ENCODE data around the gene WDR48.

WDR48 gene

DNA sequence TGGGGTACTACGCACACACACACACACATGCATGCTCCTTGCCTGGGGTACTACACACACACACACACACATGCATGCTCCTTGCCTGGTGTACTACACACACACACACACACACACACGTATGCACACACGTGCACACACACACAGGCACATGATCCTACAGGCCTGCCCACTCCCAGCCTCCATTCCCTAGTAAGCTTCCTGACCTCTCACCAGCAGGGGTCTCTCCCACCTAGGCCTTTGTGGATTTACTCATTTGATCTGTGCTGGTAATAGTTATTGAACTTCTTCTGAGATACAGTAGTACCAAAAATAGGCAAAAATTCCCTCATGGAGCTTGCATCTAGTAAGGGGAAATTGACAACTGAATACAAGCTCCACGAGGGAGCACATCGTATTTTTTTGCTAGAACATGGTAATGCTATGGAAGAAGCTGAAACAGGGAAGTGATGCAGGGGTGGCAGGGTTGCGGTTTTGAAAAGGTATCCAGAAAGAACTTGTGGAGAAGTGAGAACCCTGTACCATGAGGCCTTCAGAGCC lies 74.8 kb downstream of the WDR48 start:
- peak overlapping the region; percentile 39 for H3K27ac Mint-ChIP-seq
- H3K36me3 Mint-ChIP-seq, result no peaks in the 10 kb centered on the region
- peaks cover 32% of the 10 kb centered on the region for H3K4me1 Mint-ChIP-seq
- H3K27me3 Mint-ChIP-seq, result peaks cover 20% of the 10 kb centered on the region
- no peaks in the 10 kb centered on the region for H3K9me3 Mint-ChIP-seq
- CTCF ChIA-PET, result interaction anchor here (0.6 to 6.6 kb wide), 15 partner anchors 8 to 165 kb away, joined by 3 to 83 read pairs (median 4); no protein-coding TSS in a partner anchor
- peak; percentile 57 for DNase-seq
- no peak overlapping the region for H3K4me3 Mint-ChIP-seq

DNA sequence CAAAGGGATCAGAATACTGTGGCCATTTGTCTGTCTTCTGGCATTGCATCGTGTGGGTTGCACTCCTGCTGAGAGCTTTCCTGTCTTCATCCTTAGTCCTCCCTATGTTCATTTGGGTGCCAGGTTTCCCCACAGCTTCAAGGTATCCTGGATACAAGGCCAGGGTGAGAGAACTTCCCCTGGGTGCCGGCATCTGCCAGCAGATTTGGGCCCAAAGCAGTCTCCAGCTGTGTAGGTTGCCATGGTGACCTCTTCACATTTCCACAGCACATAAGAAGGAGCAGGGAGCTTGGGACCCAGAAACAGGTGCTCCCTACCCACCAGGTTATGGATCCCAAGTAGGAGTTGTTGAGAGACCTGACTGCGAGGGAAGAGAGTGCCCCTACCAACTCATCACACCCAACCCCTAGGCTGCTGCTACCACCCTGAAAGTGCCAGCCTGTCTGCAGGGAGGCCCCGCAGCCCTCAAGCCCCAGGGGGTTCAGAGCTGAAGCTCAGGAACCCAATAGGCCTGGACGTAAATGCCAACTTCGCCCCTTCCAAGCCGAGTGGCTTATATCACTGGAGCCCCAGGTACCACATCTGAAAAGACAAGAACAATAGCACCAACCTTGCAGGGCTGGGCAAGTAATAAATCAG lies 75.6 kb downstream of the WDR48 start:
- CTCF ChIA-PET, result interaction anchor here (0.6 to 6.6 kb wide), 18 partner anchors 7 to 250 kb away, joined by 3 to 83 read pairs (median 4); partner anchors contain the start of gene XIRP1
- Mint-ChIP-seq H3K27ac (peak overlapping the region; percentile 80), H3K9me3 (no peaks in the 10 kb centered on the region), H3K4me3 (no peak overlapping the region), H3K36me3 (no peaks in the 10 kb centered on the region), H3K4me1 (peaks cover 32% of the 10 kb centered on the region), H3K27me3 (peaks cover 12% of the 10 kb centered on the region)
- DNase-seq, result no peak

DNA sequence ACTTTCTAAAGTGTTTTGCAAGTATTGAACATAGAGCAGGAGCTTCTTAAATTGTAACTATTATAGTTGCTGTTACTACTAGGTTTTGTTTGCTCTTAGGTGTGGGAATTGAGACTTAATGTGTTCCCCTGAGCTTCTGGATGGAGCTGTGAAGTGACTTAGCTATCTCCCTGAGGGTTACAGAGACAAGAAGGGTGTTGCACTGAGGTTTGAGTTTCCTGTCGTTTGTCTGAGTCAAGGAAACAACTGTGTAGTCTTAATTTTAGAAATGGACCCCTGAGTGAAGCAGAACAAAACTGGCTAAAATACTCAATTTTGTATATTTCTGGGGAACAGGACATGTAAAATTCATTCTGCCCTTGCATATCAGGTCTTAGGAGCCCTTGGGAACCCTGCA lies 76.1 kb downstream of the WDR48 start:
- H3K27me3 Mint-ChIP-seq, result peaks cover 10% of the 10 kb centered on the region
- peak overlapping the region; percentile 80 for H3K27ac Mint-ChIP-seq
- no peaks in the 10 kb centered on the region for H3K9me3 Mint-ChIP-seq
- H3K4me1 Mint-ChIP-seq, result peaks cover 32% of the 10 kb centered on the region
- CTCF ChIA-PET, result interaction anchor here (0.6 to 6.6 kb wide), 11 partner anchors 8 to 250 kb away, joined by 3 to 83 read pairs (median 5); partner anchors contain the start of gene XIRP1
- no peaks in the 10 kb centered on the region for H3K36me3 Mint-ChIP-seq
- no peak overlapping the region for H3K4me3 Mint-ChIP-seq
- no peak for DNase-seq

DNA sequence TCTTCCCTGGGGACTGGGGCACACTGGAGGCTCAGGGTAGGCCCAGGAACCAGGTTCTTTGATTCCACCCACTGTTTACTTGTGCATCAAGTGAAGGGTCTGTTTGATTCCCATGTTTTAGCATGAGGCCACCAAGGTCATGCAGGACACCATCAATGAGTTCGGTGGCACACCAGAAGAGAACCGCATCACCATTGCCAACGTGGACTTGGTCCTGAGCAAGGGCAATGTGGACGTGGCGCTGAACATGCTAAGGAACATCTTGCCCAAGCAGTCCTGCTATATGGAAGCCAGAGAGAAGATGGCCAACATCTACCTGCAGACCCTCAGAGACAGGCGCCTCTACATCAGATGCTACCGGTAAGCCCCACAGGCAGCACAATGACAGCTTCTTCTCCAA lies 77.1 kb downstream of the WDR48 start:
- Mint-ChIP-seq H3K36me3 (no peaks in the 10 kb centered on the region), H3K9me3 (no peaks in the 10 kb centered on the region), H3K27me3 (peaks cover 15% of the 10 kb centered on the region), H3K4me1 (peaks cover 32% of the 10 kb centered on the region), H3K4me3 (no peak overlapping the region), H3K27ac (no peak overlapping the region)
- CTCF ChIA-PET, result interaction anchor here (1.2 to 6.6 kb wide), 5 partner anchors 18 to 163 kb away, joined by 3 to 83 read pairs (median 27); no protein-coding TSS in a partner anchor
- DNase-seq, result no peak

DNA sequence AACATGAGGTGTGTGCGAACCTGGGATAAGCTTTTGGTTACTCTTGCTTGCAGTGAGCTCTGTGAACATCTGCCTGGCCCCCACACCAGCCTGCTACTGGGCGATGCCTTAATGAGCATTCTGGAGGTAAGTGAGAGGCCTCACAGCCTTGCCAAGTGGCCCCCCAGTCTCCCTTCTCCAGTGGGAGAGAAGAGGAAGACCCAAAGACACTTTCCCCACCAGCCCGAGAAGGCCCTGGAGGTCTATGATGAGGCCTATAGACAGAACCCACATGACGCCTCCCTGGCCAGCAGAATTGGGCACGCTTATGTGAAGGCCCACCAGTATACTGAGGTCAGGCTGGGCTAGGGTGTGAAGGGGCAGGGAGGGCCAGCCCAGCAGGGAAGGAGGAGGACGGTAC lies 78.2 kb downstream of the WDR48 start:
- H3K4me1 Mint-ChIP-seq, result peaks cover 32% of the 10 kb centered on the region
- H3K27ac Mint-ChIP-seq, result no peak overlapping the region
- peaks cover 12% of the 10 kb centered on the region for H3K27me3 Mint-ChIP-seq
- CTCF ChIA-PET, result interaction anchor here (1.2 to 1.9 kb wide), 4 partner anchors 17 to 162 kb away, joined by 3 to 6 read pairs (median 4); partner anchors contain the start of gene TTC21A
- peak; percentile 17 for DNase-seq
- H3K9me3 Mint-ChIP-seq, result no peaks in the 10 kb centered on the region
- H3K4me3 Mint-ChIP-seq, result no peak overlapping the region
- no peaks in the 10 kb centered on the region for H3K36me3 Mint-ChIP-seq

DNA sequence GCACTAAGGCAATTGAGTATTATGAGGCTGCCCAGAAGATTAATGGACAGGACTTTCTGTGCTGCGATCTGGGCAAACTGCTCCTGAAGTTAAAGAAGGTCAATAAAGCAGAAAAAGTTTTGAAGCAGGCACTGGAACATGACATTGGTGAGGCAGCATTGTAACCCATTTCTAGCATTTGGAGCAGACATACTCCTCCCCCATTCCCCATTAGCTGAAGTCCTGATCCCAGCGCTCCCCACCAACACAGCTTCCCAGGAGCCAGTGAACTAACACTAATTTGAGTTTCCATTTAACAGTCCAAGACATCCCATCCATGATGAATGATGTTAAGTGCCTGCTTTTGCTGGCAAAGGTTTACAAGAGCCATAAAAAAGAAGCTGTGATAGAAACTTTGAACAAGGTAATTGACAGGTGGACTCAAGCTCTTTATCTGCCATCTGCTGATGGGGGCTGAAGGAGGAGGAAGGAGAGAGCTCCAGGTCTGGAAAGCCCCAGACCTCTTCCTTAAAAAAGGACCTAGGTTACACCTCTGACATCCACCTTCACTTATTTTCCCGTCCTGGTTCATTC lies 79.0 kb downstream of the WDR48 start:
- Mint-ChIP-seq H3K36me3 (no peaks in the 10 kb centered on the region), H3K9me3 (no peaks in the 10 kb centered on the region), H3K4me1 (peaks cover 32% of the 10 kb centered on the region), H3K27ac (no peak overlapping the region), H3K27me3 (peaks cover 7% of the 10 kb centered on the region), H3K4me3 (no peak overlapping the region)
- no peak for DNase-seq
- CTCF ChIA-PET, result interaction anchor here (1.2 to 1.9 kb wide), 6 partner anchors 13 to 162 kb away, joined by 3 to 7 read pairs (median 4); partner anchors contain the start of gene TTC21A

DNA sequence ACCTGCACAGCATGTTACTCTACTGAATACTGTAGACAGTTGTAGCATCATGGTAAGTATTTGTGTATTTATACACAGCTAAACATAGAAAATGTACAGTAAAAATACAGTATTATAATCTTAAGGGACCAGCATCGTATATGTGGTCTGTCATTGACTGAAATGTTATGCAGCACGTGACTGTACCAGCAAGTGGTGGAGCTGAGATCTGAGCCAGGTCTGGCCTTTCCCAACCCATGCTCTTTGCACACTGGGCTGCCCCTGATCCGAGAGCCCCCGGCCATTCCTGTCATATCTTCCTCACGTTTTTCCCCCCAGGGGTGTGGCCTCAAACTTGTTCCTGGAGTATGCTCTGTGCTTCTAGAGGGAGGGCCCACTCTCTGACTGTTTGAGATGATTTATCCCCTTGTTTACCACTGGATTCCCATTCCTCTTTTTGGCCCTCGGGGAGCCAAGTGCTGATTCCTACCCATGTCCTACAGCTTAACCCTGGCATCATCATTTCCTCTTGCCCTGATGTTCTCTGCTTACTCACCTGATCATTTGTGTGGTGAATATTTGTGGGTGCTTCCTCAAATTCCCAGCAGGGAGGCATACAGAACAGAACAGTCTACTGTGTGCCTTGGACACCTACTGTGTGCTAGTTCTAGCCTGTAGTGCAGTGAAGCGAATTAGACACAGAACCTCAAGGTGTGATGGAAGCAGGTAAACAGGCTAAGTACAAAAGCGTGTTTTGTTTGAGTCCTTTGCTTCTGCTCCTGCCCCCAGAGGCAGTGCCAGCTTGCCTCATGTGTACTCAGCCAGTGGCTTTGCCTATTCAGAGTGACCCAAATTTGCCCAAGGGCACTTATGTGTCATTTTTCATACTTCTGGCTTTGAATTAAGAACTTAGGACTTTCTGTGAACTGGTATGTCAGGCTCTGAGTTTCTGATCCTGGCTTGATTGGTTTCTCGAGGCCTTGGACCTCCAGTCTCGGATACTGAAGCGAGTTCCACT lies 80.6 kb downstream of the WDR48 start:
- peaks cover 21% of the 10 kb centered on the region for H3K4me1 Mint-ChIP-seq
- H3K27ac Mint-ChIP-seq, result no peak overlapping the region
- no peaks in the 10 kb centered on the region for H3K36me3 Mint-ChIP-seq
- no peak overlapping the region for H3K4me3 Mint-ChIP-seq
- no peak for DNase-seq
- CTCF ChIA-PET, result interaction anchor here (1.0 to 1.9 kb wide), 3 partner anchors 15 to 156 kb away, joined by 3 to 7 read pairs (median 5); no protein-coding TSS in a partner anchor
- peaks cover 7% of the 10 kb centered on the region for H3K27me3 Mint-ChIP-seq
- H3K9me3 Mint-ChIP-seq, result no peaks in the 10 kb centered on the region

DNA sequence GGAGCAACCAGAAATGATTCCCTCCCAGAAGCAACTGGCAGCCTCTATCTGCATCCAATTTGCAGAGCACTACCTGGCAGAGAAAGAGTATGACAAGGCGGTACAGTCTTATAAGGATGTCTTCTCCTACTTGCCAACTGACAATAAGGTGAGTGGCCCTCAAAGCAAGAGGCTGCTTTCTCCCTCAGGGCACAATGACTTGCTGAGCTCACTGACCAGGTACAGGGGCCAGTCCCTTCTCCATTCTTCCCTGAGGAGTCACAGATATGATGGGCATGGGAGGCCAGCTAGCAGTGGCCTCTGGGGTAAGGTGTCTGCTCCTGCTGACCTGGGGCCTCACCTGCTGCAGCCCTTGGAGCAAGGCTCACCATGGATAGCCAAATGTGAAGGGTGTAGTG lies 81.3 kb downstream of the WDR48 start:
- peaks cover 14% of the 10 kb centered on the region for H3K4me1 Mint-ChIP-seq
- peaks cover 7% of the 10 kb centered on the region for H3K27me3 Mint-ChIP-seq
- H3K4me3 Mint-ChIP-seq, result no peak overlapping the region
- CTCF ChIA-PET, result interaction anchor here (1.1 kb wide), 1 partner anchor 157 kb away, joined by 3 read pairs; no protein-coding TSS in a partner anchor
- no peaks in the 10 kb centered on the region for H3K36me3 Mint-ChIP-seq
- H3K9me3 Mint-ChIP-seq, result no peaks in the 10 kb centered on the region
- H3K27ac Mint-ChIP-seq, result no peak overlapping the region
- DNase-seq, result no peak

DNA sequence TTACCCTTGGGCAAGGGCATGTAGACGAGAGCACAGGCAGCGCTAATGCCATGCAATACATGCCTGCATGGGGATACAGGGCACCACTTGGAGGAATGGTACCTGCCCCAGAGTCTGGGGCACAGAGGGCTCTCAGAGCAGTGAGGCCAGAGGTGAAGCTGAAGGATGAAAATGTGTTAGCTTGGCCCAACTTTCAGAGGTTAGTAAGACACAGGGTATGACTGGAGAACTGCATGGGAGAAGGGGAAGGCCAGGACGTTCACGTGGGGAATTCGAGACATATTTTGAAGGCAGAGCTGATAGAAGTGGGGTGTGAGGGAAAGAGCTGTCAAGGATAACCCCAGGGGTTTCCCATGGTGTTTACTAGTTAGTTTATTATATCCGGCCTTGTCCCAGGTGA lies 82.0 kb downstream of the WDR48 start:
- no peak overlapping the region for H3K27ac Mint-ChIP-seq
- H3K36me3 Mint-ChIP-seq, result no peaks in the 10 kb centered on the region
- DNase-seq, result no peak
- H3K4me3 Mint-ChIP-seq, result no peak overlapping the region
- no peaks in the 10 kb centered on the region for H3K9me3 Mint-ChIP-seq
- peaks cover 7% of the 10 kb centered on the region for H3K27me3 Mint-ChIP-seq
- CTCF ChIA-PET, result interaction anchor here (0.5 to 1.1 kb wide), 2 partner anchors 10 to 156 kb away, joined by 3 read pairs; no protein-coding TSS in a partner anchor
- peaks cover 7% of the 10 kb centered on the region for H3K4me1 Mint-ChIP-seq

DNA sequence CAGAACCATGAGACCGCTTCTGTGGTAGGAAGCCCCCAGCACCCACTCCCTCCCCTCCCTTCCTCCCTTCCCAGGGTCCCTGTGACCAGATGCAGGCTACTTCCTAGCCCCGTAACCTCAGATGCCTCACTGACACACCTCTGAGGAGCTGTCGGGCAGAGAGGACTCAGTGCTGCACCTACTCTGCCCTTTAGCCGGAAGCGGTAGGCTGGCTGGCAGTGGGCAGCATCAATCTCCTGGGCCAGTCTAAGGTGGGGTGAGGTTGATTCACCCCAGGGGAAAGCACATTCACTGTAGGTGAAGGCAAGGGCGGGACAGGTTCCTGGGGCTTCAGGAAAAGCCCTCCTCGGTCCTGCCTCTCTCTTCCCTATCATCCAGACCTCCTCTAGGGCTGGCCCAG lies 82.5 kb downstream of the WDR48 start:
- no peak overlapping the region for H3K4me3 Mint-ChIP-seq
- H3K9me3 Mint-ChIP-seq, result no peaks in the 10 kb centered on the region
- H3K27me3 Mint-ChIP-seq, result peaks cover 7% of the 10 kb centered on the region
- H3K36me3 Mint-ChIP-seq, result no peaks in the 10 kb centered on the region
- CTCF ChIA-PET, result interaction anchor here (1.0 kb wide), 1 partner anchor 7 kb away, joined by 3 read pairs; no protein-coding TSS in a partner anchor
- peaks cover 5% of the 10 kb centered on the region for H3K4me1 Mint-ChIP-seq
- DNase-seq, result no peak
- H3K27ac Mint-ChIP-seq, result no peak overlapping the region

DNA sequence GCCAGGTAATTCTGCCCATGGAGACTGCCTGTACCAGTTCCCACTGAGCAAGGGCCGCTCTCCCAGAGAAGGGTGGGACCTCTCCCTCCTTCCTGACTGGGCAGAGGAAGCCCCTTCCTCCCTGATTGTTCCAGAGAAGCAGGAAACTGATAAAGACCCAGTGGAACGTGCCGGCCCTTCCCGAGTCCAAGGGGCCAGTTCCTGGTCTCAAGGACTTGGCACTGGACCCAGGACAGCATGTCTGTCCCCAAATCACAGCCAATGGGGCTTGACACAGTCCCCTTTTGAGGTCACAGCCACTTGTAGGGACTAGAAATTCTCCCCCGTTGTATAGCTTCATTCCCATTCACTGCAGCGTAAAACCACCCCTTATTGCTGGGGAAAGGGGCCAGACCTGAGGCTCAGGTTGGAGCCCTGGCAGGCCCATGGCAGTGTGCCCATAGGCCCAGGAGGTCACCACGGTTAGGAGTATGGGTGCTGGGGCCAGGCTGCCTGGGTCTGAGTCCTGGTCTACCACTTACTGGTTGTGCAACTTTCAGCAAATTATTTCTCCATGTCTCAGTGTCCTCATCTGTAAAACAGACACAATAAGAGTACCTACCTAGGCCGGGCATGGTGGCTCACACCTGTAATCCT lies 83.5 kb downstream of the WDR48 start:
- no peak overlapping the region for H3K27ac Mint-ChIP-seq
- CTCF ChIA-PET, result interaction anchor here (1.0 to 1.7 kb wide), 2 partner anchors 8 kb away, joined by 3 to 7 read pairs; no protein-coding TSS in a partner anchor
- H3K4me1 Mint-ChIP-seq, result peaks cover 5% of the 10 kb centered on the region
- H3K9me3 Mint-ChIP-seq, result no peaks in the 10 kb centered on the region
- no peak for DNase-seq
- peaks cover 7% of the 10 kb centered on the region for H3K27me3 Mint-ChIP-seq
- H3K36me3 Mint-ChIP-seq, result no peaks in the 10 kb centered on the region
- H3K4me3 Mint-ChIP-seq, result no peak overlapping the region

DNA sequence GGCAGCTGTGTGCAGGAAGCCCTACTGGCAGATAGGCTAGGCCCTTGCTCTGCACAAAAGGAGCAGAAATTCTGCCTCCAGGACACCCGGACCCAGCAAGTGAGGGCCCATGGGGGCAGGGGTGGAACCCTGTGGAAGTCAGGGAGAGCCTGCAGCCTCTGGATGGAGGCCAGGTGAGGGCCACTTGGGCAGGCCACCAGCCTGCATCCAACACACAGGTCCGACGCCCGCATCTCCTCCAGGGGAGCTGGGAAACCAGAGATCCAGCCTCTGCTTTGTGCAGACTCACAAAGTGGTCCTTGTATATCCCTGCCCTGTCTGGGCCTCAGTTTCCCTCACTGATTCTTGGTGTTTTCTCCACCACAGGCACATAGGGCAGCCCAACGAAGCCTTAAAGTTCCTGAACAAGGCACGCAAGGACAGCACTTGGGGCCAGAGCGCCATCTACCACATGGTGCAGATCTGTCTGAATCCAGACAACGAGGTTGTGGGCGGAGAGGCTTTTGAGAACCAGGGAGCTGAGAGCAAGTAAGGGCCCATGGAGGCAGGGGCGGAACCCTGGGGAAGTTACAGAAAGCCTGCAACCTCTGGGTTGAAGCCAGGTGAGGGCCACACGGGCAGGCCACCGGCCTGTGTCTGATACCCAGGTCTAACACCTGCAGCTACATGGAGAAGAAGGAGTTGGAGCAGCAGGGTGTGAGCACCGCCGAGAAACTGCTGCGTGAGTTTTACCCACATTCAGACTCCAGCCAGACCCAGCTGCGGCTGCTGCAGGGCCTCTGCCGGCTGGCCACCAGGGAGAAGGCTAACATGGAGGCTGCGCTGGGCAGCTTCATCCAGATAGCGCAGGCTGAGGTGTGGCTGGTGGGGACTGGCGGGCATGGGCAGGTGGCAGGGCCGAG lies 85.0 kb downstream of the WDR48 start:
- no peak overlapping the region for H3K27ac Mint-ChIP-seq
- H3K4me1 Mint-ChIP-seq, result peaks cover 5% of the 10 kb centered on the region
- H3K27me3 Mint-ChIP-seq, result peaks cover 7% of the 10 kb centered on the region
- H3K4me3 Mint-ChIP-seq, result no peak overlapping the region
- no peaks in the 10 kb centered on the region for H3K9me3 Mint-ChIP-seq
- DNase-seq, result no peak
- peaks cover 10% of the 10 kb centered on the region for H3K36me3 Mint-ChIP-seq
- CTCF ChIA-PET, result interaction anchor here (1.2 to 1.7 kb wide), 2 partner anchors 10 to 53 kb away, joined by 3 to 7 read pairs; no protein-coding TSS in a partner anchor

Measured in activated naive CD4-positive, alpha-beta T cell treated with anti-CD3 and anti-CD28 coated beads, Interleukin-2, amount 10 ng/mL, durations not matched to agents 7 days and 5 days (primary cell).